GM21529 (cell line): ENCODE results near the gene FAM25G.
"Not testable (repeated sequence)": the region's sequence is repeated elsewhere in the genome, so short reads cannot be mapped to it uniquely, and the experiment has no call there.

ENCODE experiments used
- ATAC-seq: cut with Tn5 transposase; IDR thresholded peaks from one replicate; pipeline ENCODE4 v1.9.1; 2021; ENCODE audit not compliant: unreplicated experiment

FAM25G gene

GRCh38 chr10:47491600-47491999 is at the start of gene FAM25G:
TSS of gene FAM25G (minus strand) at chr10:47491700. CDS start at chr10:47491674, 26 bp downstream.
- ATAC-seq: not testable (repeated sequence)

- not testable (repeated sequence) for ATAC-seq
These were observed 44.9 kb upstream of the FAM25G start for GRCh38 chr10:47536430-47536829.

GRCh38 chr10:47523475-47523874 is 32.0 kb upstream of the FAM25G start, which contains the start of gene AGAP9:
TSS of gene AGAP9 (minus strand) at chr10:47523638. CDS start at chr10:47523526, 112 bp downstream.
- ATAC-seq: not testable (repeated sequence)

DNA sequence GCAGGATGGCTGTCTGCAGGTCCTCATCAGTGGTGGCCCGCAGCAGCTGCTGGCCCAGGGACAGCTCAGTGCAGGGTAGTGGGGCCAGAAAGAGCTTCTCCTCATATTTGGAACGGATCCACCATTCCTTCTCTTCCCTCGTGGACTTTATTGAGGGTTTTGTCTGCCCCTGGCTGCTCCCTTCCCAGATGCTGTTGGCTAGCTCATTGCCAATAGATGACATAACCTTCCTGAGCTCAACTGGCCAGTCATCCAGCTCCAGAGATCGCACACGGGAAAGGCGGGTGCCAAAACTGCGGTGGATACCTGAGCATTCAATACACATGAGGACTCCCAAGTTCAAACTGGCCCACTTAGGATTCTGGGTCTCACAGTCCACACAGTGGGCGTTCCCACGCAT is 10.8 kb upstream of the FAM25G start:
- not testable (repeated sequence) for ATAC-seq

- not testable (repeated sequence) for ATAC-seq
These were observed 2.7 kb upstream of the FAM25G start for GRCh38 chr10:47494226-47494625.

DNA sequence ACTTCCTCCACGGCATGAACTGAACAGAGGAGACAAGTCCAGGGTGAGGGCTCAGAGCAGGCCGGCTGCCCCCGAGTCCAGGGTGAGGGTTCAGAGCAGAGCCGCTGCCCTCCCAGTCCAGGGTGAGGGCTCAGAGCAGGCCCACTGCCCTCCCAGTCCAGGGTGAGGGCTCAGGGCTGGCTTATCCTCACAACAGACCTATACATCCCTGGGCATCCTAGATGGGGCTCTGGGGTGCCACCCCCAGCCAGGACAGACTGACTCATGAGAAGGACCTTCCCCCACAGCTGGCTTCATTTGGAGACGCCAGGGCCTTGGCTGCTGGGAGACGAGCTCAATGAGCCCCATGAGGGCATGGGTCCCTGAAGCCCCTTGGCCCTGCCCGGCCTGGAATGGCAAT is 1.9 kb downstream of the FAM25G start:
- ATAC-seq: not testable (repeated sequence)

GRCh38 chr10:47485943-47486342 is 5.6 kb downstream of the FAM25G start:
- not testable (repeated sequence) for ATAC-seq

DNA sequence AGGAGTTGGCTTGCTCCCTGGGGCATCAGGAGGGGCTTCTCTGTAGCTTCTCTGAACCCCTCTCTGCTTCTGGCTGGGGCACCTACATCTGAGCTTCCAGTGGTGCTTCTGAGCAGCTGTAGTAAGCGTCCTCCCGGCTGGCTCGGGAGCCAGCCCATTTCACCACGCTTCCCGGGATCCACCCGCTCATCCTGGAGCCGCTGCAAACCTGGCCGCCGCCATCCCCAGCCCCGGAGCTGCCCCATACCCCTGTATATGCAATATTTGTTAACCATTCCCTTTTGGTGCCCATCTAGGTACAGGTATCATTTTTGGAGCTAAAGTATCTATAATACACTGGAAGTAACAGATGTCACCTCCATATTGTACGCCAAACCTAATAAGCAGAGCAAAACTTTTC is 6.7 kb downstream of the FAM25G start:
- ATAC-seq: not testable (repeated sequence)

DNA sequence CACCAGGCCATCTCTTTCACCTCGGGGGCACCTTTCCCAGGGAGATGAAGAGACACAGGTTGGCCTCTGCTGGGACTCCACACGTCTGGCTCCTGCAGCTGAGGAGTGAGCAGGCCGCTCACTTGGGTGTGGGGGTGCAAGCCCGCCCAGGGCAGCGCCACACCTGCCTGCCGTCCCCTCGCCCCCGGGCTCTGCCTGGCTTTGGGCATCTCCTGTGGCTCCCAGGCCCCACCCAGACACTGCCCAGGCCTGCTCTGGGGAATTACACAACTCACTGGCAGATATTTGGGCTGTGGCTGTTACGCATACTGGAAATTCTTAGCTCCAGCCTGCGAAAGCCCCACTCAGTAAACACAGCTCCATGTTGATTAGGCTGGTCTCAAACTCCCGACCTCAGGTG is 7.6 kb downstream of the FAM25G start, which contains the start of gene ANXA8:
Gene ANXA8 (minus strand): TSS at position 193 of the 400 bp plus-strand sequence. CDS start 182 bp downstream, at position 11.
- ATAC-seq: not testable (repeated sequence)

- not testable (repeated sequence) for ATAC-seq
These were observed 9.1 kb downstream of the FAM25G start for GRCh38 chr10:47482367-47482766.

GRCh38 chr10:47481768-47482181 is 9.7 kb downstream of the FAM25G start:
- not testable (repeated sequence) for ATAC-seq

GRCh38 chr10:47481182-47481766 is 10.2 kb downstream of the FAM25G start:
- ATAC-seq: not testable (repeated sequence)

- not testable (repeated sequence) for ATAC-seq
These were observed 11.4 kb downstream of the FAM25G start for GRCh38 chr10:47480133-47480532.

GRCh38 chr10:47478114-47478513 is 13.4 kb downstream of the FAM25G start:
- not testable (repeated sequence) for ATAC-seq

- ATAC-seq: not testable (repeated sequence)
These were observed 14.4 kb downstream of the FAM25G start for GRCh38 chr10:47477078-47477477.

GRCh38 chr10:47475101-47475500 is 16.4 kb downstream of the FAM25G start:
- ATAC-seq: not testable (repeated sequence)

DNA sequence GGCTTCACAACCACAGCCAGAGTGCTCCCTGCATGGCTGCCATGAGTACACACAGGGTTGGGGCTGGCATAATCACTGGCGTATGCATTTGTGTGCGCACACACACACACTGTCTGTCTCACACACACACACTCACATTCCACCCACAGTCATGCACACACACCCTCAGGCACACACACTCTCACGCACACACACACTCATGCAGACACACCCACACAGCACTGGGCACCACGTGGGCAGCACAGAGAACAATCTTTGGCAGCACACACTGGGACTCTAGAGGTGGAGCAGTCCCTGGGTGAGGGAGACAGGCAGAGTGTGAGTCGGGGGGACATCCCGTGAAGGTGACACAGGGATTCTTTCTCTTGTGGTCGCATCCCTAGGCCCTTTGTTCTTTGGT is 18.0 kb downstream of the FAM25G start:
- ATAC-seq: not testable (repeated sequence)

DNA sequence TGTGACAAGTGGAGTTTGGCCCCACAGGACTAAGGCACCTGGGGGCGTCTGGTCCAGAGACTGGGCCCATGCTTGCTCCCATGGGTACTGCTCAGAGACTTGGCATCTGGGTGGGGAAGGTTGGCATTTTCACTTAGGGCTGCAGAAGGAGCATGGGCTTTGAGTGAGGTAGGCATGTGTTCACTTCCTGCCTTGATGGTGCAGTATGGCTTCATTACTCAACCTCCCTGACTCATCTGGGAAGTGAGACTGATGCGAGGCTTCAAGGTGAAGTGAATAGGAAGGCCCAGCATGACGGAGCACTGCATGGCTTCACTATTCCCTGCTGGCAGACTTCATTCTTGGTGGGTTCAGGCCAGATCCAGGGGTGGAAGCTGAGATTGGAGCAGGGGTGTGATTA is 18.9 kb downstream of the FAM25G start:
- peak; percentile 75 for ATAC-seq

GRCh38 chr10:47472072-47472471 is 19.4 kb downstream of the FAM25G start:
- ATAC-seq: not testable (repeated sequence)

- not testable (repeated sequence) for ATAC-seq
These were observed 22.6 kb downstream of the FAM25G start for GRCh38 chr10:47468731-47469528.

GRCh38 chr10:47467957-47468356 is 23.5 kb downstream of the FAM25G start:
- ATAC-seq: not testable (repeated sequence)

- not testable (repeated sequence) for ATAC-seq
These were observed 24.0 kb downstream of the FAM25G start for GRCh38 chr10:47467458-47467857.
